ENCODE data around the gene MAPK8IP3. TPM values are rescaled to one million over a fixed set of nuclear protein-coding genes. Genes with fewer than 3 reads are reported as not detected.

Gene MAPK8IP3
- total and polyA plus RNA-seq, 9 of the 15 experiments (the other 6 are each of a cell fraction or from before 2014, with no cell fraction given), result 0.17 to 58.7 (median 16.7) TPM

DNA sequence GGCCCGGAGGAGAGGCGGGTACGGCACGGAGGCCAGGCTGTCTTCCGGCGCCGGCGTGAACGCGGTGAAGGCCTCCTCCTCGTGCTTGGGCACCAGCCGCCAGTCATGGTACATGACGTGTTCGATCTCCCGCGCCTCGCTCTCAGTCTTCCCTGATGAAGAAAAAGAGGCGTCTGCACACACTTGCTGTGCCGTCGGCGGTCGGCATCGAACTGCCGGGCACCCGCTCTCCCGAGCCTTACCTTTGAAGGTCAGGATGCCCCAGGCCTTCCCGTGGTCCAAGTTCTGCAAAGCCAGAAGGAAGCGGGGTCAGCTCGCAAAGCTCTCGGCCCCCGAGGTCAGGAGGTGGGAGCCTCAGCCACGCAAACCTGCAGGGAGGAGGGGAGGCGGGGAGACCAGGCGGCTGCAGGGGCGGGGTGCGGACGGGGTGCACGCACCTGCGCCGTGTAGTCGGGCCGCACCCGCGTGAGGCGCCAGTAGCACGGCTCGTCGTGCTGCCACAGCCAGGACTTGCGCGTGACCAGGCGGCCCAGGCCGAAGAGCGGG, 66.4 kb downstream of the MAPK8IP3 start, which contains the start of gene EME2 (continued):
- TF ChIP-seq, protein P1, sequence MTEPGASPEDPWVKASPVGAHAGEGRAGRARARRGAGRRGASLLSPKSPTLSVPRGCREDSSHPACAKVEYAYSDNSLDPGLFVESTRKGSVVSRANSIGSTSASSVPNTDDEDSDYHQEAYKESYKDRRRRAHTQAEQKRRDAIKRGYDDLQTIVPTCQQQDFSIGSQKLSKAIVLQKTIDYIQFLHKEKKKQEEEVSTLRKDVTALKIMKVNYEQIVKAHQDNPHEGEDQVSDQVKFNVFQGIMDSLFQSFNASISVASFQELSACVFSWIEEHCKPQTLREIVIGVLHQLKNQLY (CRISPR knock-in tag; conservative IDR thresholded peaks at IDR 0.05), result 0 out of 4 replicates have a peak, but pooled peaks of 1 of the 2 experiments have one; percentile 16
- TF ChIP-seq, protein P2, sequence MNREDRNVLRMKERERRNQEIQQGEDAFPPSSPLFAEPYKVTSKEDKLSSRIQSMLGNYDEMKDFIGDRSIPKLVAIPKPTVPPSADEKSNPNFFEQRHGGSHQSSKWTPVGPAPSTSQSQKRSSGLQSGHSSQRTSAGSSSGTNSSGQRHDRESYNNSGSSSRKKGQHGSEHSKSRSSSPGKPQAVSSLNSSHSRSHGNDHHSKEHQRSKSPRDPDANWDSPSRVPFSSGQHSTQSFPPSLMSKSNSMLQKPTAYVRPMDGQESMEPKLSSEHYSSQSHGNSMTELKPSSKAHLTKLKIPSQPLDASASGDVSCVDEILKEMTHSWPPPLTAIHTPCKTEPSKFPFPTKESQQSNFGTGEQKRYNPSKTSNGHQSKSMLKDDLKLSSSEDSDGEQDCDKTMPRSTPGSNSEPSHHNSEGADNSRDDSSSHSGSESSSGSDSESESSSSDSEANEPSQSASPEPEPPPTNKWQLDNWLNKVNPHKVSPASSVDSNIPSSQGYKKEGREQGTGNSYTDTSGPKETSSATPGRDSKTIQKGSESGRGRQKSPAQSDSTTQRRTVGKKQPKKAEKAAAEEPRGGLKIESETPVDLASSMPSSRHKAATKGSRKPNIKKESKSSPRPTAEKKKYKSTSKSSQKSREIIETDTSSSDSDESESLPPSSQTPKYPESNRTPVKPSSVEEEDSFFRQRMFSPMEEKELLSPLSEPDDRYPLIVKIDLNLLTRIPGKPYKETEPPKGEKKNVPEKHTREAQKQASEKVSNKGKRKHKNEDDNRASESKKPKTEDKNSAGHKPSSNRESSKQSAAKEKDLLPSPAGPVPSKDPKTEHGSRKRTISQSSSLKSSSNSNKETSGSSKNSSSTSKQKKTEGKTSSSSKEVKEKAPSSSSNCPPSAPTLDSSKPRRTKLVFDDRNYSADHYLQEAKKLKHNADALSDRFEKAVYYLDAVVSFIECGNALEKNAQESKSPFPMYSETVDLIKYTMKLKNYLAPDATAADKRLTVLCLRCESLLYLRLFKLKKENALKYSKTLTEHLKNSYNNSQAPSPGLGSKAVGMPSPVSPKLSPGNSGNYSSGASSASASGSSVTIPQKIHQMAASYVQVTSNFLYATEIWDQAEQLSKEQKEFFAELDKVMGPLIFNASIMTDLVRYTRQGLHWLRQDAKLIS (CRISPR knock-in tag; IDR thresholded peaks at IDR 0.05), result 0 out of 2 replicates have a peak, but pooled peaks have one; percentile 10
- TF ChIP-seq, protein P3, sequence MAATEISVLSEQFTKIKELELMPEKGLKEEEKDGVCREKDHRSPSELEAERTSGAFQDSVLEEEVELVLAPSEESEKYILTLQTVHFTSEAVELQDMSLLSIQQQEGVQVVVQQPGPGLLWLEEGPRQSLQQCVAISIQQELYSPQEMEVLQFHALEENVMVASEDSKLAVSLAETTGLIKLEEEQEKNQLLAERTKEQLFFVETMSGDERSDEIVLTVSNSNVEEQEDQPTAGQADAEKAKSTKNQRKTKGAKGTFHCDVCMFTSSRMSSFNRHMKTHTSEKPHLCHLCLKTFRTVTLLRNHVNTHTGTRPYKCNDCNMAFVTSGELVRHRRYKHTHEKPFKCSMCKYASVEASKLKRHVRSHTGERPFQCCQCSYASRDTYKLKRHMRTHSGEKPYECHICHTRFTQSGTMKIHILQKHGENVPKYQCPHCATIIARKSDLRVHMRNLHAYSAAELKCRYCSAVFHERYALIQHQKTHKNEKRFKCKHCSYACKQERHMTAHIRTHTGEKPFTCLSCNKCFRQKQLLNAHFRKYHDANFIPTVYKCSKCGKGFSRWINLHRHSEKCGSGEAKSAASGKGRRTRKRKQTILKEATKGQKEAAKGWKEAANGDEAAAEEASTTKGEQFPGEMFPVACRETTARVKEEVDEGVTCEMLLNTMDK (IDR thresholded peaks at IDR 0.05; ENCODE audit: borderline replicate concordance, insufficient read depth, low read depth, low read length, poor library complexity, severe bottlenecking), result no peak
- TF ChIP-seq ZNF431 (CRISPR knock-in tag; IDR thresholded peaks at IDR 0.05) (0 out of 2 replicates have a peak, but pooled peaks have one; percentile 59), NCOA2 (IDR thresholded peaks at IDR 0.05; ENCODE audit: partially characterized antibody in 2 of 2) (no peak), MITF (IDR thresholded peaks at IDR 0.05) (no peak), POLR2A (conservative IDR thresholded peaks at IDR 0.05) (no peak), CHD1 (IDR thresholded peaks at IDR 0.05; ENCODE audit: low read length) (no peak), XRCC4 (IDR thresholded peaks at IDR 0.05; ENCODE audit: extremely low read depth, insufficient read depth, insufficient read length) (no peak), ZNF589 (CRISPR knock-in tag; IDR thresholded peaks at IDR 0.05; ENCODE audit: low read depth) (no peak), RAD21 (CRISPR knock-in tag; conservative IDR thresholded peaks at IDR 0.05 in 1 of 2, IDR thresholded peaks at IDR 0.05 in 1 of 2) (no peak), MTA3 (IDR thresholded peaks at IDR 0.05; ENCODE audit: borderline replicate concordance) (no peak), SIN3A (IDR thresholded peaks at IDR 0.05; ENCODE audit: borderline replicate concordance in 2 of 2, control insufficient read depth in 1 of 2, low read depth in 2 of 2, low read length in 2 of 2) (0 out of 4 replicates have a peak, but pooled peaks of 1 of the 2 experiments have one; percentile 46), RCOR1 (IDR thresholded peaks at IDR 0.05; ENCODE audit: borderline replicate concordance in 1 of 2, low read depth in 2 of 2, low read length in 2 of 2) (no peak), NFATC3 (IDR thresholded peaks at IDR 0.05) (no peak), ZNF707 (CRISPR knock-in tag; conservative IDR thresholded peaks at IDR 0.05) (no peak)
- TF ChIP-seq, protein P4, sequence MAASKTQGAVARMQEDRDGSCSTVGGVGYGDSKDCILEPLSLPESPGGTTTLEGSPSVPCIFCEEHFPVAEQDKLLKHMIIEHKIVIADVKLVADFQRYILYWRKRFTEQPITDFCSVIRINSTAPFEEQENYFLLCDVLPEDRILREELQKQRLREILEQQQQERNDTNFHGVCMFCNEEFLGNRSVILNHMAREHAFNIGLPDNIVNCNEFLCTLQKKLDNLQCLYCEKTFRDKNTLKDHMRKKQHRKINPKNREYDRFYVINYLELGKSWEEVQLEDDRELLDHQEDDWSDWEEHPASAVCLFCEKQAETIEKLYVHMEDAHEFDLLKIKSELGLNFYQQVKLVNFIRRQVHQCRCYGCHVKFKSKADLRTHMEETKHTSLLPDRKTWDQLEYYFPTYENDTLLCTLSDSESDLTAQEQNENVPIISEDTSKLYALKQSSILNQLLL (CRISPR knock-in tag; IDR thresholded peaks at IDR 0.05; ENCODE audit: borderline replicate concordance), result no peak
